Mesodermal cell (in vitro differentiated cells): ENCODE results near the gene C1orf56.
A peak's percentile ranks its signal among the peaks of the same experiment; 100 is the strongest.

Experiments used
- H3K27ac ChIP-seq: 2 replicates; pipeline ENCODE4 v1.7.0; 2013; ENCODE audit warnings: mild to moderate bottlenecking, low read depth, low read length, moderate library complexity; ENCODE audit not compliant: severe bottlenecking
- H3K36me3 ChIP-seq: 2 replicates; pipeline ENCODE4 v1.7.1; 2013; ENCODE audit warnings: mild to moderate bottlenecking, low read length, moderate library complexity; ENCODE audit not compliant: control insufficient read depth, insufficient read depth
- H3K4me1 ChIP-seq: one replicate; pipeline ENCODE4 v1.7.1; 2013; ENCODE audit warnings: mild to moderate bottlenecking, low read length; ENCODE audit not compliant: insufficient read depth, control insufficient read depth, poor library complexity, severe bottlenecking
- H3K4me3 ChIP-seq: 2 replicates; pipeline ENCODE4 v1.7.0; 2013; ENCODE audit warnings: low read length, control low read depth, mild to moderate bottlenecking; ENCODE audit not compliant: insufficient read depth, poor library complexity, severe bottlenecking; ENCODE audit errors: extremely low read depth
- H3K9me3 ChIP-seq: 2 replicates; pipeline ENCODE4 v1.7.1; 2013; ENCODE audit warnings: mild to moderate bottlenecking, low read length, moderate library complexity; ENCODE audit not compliant: control insufficient read depth
- WGBS, 2 experiments: methylation state at CpG; one replicate each; pipeline ENCODE4 v1.1.5; 2013; ENCODE audit warnings: missing lambda C conversion rate in 2 of 2; ENCODE audit not compliant: insufficient coverage in 2 of 2; 5-methylcytosine and 5-hydroxymethylcytosine counted together

C1orf56 gene

DNA sequence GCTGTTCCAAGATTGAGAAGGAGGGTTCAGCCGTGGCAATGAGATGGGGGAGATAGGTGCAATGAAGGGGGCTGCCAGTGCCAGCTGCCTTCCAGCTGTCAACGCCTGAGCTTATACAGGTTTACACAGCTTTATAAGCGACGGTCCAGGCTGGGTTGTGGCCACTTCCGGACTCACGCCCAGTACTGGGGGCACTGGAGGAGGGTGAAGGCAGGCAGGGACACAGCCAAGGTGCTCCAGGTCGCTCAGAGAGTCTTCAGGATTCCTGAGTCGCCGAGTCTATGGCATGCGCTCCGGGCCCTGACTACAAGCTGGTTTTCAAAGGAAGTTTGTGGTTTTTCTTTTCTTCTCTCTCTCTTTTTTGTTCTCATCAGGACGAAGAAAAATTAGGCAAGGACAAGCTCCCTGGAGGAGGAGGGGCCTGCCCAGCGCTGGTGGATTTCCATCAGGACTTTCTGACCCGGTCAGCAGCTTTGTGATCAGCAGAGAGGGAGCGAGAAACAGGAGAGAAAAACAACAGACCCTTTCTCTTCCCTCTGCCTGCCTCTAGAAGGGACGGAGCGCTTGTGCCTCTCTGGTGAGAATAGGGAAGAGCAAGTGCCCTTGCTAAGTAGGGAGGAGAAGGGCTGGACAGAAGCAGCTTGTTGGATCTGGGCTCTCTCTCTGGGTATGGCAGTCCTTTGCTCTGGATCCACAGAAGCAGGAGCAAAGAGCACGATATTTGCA is 41.1 kb upstream of the C1orf56 start, which contains the start of gene MINDY1:
TSS of gene MINDY1 (minus strand) at position 576 of the 726 bp plus-strand sequence. CDS start 4,285 bp downstream, outside the sequence.
- H3K4me3 ChIP-seq: peak within 1 kb of the TSS; percentile 35
- peak within 1 kb of the TSS; percentile 99 for H3K27ac ChIP-seq
- no peaks in the 10 kb centered on the region for H3K36me3 ChIP-seq
- peaks cover 15% of the 10 kb centered on the region for H3K4me1 ChIP-seq
- 15 to 23% methylated on average over 9 to 10 of the region's 18 CpGs for WGBS, 2 experiments
- H3K9me3 ChIP-seq: no peaks in the 10 kb centered on the region

DNA sequence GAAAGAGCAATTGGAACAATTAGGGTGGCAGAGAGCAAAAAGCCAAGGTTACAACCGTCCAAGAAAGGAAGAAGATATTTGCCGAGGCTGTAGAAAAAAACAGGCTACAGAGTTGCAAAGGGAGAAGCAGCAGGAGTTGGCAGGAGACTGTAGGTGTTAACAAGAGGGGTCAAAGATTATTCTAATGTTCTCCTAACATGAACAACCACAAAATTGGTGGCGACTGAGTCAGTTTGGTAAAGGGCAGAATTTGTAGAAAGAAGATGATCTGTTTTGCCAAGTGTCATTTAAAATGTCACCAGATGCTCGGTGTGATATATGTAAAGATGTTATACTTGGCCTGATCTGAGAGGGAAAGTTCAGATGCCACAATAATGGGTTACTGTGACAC is 39.7 kb upstream of the C1orf56 start:
- WGBS, 2 experiments: 43% methylated on average over 3 to 4 of the region's 4 CpGs
- Histone ChIP-seq H3K27ac (peak overlapping the region; percentile 99), H3K4me3 (no peak overlapping the region), H3K9me3 (no peaks in the 10 kb centered on the region), H3K4me1 (peaks cover 15% of the 10 kb centered on the region), H3K36me3 (no peaks in the 10 kb centered on the region)

DNA sequence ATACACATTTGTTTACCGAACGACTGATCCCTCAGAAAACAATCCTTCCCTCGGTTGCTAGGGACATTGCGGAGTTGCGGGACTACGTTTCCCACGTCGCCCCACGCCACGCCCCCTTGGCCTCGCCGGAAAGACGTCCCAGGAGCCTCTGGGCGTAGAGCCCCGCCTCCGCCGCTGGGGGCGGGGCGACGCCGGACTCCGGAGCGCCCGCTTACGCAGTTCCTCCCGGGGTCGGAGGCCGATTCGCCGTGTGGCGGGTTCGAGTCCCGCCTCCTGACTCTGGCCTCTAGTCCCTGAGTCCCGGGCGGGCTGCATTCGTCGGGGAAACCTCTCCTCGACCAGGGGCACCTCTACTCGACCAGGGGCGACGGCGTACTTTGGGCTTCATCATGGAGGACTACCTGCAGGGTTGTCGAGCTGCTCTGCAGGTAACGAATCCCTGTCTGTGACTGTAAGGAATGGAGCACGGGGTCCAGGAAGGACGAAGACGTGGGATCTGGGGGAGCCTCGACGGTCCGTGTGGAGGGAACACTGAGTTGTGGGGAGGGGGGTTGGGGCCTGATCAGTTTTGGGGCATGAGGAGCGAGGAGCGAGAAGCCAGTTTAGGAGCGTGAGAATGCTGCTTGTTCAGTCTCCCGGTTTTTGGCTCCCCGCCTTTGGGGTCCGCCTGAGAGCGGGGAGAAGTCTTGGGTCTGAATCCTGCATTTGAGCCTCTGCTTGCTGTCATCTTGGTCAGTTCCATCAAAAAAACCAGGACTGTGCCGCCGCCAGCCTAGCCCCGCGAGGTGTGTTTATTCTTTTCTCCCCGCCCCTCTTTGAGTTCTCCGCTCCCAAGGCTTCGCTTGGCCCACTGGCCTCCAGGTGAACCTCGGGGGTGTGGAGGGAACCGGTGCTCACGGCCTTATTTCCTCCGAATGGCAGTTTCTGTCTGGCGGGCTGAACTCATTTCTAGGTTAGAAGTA is 39.0 kb upstream of the C1orf56 start, which contains the start of gene PRUNE1:
TSS of gene PRUNE1 (plus strand) at position 206 of the 962 bp plus-strand sequence. CDS start at position 390, 184 bp downstream.
- Histone ChIP-seq H3K27ac (peak within 1 kb of the TSS; percentile 99), H3K4me1 (peaks cover 15% of the 10 kb centered on the region), H3K4me3 (peak within 1 kb of the TSS; percentile 70), H3K36me3 (no peaks in the 10 kb centered on the region), H3K9me3 (no peaks in the 10 kb centered on the region)
- WGBS, 2 experiments: 2 to 4% methylated on average over 55 to 60 of the region's 69 CpGs

DNA sequence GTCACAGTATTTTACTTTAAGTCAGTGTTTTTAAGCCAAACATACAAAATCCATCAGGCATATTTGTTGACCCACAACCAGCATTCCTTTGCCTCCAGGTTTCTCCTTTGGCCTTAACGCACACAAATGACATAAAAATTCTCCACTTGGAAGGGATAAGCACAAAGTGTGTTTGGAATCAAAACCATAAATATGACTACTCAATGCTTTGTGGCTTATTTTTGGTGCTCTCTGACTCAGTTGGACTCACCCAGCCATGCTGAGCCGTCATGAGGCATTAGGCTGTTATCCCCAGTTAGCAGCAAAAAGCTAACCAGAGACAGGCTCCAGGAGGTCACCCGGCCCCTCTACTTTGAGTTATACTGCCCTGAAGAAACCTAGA is 38.4 kb upstream of the C1orf56 start:
- Histone ChIP-seq H3K9me3 (no peaks in the 10 kb centered on the region), H3K36me3 (no peaks in the 10 kb centered on the region), H3K4me1 (peaks cover 15% of the 10 kb centered on the region), H3K27ac (peak overlapping the region; percentile 55), H3K4me3 (peak overlapping the region; percentile 70)
- 81 to 83% methylated on average over 2 of the region's 3 CpGs for WGBS, 2 experiments

DNA sequence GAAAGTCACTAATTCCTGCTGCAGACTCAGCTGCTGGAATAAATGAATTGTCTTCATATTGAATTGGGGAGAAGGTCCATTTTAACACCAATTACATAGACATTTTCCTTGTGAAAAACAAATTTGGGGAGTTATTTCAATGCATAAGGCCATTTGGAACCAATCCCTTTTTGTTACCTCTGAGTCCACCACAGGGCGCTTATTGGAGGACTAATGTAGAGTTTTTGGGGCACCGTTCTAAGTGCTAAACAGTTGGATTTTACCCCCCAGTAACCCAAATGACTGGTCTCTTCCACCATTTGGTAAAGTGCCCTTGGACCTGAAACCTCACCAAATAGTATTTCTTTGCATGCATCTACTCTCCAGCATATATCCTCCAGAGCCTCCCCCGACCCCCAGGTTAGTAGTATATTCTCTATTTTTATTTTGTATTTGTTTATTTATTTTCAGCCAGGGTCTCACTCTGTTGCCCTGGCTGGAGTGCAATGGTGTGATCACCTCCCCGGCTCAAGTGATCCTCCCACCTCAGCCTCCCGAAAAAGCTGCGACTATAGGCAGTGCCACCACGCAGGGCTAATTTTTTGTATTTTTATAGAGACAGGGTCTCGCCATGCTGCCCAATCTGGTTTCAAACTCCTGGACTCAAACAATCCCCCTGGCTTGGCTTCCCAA is 37.7 kb upstream of the C1orf56 start:
- WGBS, 2 experiments: 100% methylated on average over 4 to 6 of the region's 8 CpGs
- no peaks in the 10 kb centered on the region for H3K9me3 ChIP-seq
- H3K4me3 ChIP-seq: no peak overlapping the region
- peaks cover 15% of the 10 kb centered on the region for H3K4me1 ChIP-seq
- H3K27ac ChIP-seq: no peak overlapping the region
- H3K36me3 ChIP-seq: no peaks in the 10 kb centered on the region

DNA sequence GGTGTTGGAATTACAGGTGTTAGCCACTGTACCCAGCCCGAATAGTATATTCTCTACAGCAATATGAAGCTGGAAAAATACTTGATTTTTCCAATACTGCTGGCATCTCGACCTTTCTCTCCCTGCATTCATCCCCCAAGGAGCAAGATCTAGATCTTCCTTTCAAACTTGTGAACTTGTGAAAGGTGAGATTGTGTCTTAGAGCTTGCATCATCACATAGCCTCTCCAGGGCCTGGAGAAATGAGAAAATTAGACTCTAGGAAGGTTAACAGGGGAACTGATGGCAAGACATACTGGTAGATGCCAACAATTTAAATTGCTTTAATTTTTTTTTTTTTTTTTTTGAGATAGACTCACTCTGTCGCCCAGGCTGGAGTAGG is 37.2 kb upstream of the C1orf56 start:
- Histone ChIP-seq H3K36me3 (no peaks in the 10 kb centered on the region), H3K9me3 (no peaks in the 10 kb centered on the region), H3K4me1 (peaks cover 14% of the 10 kb centered on the region), H3K27ac (no peak overlapping the region), H3K4me3 (no peak overlapping the region)
- WGBS, 2 experiments: 92% methylated on average over 2 of the region's 3 CpGs; no CpG with 5 or more reads in 1 of the 2 experiments

DNA sequence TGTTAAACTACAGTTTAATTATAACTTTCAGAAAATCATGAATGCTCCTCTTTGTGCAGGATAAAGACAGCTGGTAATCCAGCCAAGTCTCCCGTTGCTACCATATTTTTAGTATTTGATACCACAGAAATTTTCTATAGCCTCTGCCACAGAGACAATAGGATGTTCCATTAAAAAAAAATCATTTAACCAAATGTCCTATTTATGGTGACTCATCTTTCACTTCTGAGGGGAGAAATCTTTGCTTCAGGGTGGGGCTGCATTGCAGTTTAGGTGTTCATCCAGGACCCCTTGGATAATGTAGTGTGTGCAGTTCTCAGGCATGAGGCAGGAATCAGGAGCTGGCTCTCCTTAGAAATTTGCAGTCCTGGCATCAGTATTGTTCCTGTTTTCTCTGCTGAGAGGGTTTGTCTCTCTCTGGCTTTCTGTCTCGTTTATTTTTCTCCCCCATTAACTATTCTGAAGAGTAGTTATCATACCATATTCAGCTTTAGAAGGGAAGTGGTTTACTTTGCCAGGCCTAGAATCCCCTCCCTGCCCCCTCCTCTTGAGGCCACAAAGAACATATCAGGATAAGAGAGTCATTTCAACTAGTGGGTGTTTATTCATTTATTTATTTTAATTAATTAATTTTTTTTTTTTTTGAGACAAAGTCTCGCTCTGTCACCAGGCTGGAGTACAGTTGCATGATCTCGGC is 36.2 kb upstream of the C1orf56 start:
- Histone ChIP-seq H3K9me3 (no peaks in the 10 kb centered on the region), H3K36me3 (peaks cover 2% of the 10 kb centered on the region), H3K4me3 (no peak overlapping the region), H3K4me1 (peaks cover 7% of the 10 kb centered on the region), H3K27ac (no peak overlapping the region)
- 94 to 100% methylated on average over 1 to 3 of the region's 4 CpGs for WGBS, 2 experiments

DNA sequence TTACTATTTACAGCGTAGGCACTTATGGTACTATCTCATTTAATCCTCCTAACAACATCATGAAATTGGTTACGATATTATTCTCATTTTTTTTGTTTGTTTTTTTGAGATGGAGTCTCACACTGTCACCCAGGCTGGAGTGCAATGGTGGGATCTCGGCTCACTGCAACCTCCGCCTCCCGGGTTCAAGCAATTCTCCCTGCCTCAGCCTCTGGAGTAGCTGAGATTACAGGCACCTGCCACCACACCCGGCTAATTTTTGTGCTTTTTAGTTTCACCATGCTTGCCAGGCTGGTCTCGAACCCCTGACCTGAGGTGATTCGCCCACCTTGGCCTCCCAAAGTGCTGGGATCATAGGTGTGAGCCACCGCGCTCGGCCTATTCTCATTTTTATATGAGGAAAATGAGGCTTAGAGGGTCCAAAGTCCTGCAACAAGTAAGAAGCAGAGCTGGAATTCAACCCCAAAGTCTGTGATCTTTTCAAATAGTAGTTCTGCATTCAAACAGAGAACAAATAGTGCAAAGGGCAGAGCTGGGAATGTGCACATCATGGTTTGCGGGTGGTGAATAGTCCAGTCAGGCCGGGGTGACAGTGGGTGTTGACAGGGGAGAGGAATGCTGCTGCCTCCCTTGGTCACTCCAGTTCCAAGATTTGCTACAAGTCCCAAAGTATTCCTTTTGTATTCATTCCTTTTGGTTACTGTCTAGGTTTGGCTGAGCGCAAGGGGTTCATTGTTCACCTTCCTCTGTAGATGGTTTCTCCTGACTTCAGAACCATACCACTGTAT is 34.7 kb upstream of the C1orf56 start:
- Histone ChIP-seq H3K9me3 (no peaks in the 10 kb centered on the region), H3K27ac (no peak overlapping the region), H3K4me3 (no peak overlapping the region), H3K4me1 (peaks cover 2% of the 10 kb centered on the region), H3K36me3 (peaks cover 2% of the 10 kb centered on the region)
- WGBS, 2 experiments: 92 to 93% methylated on average over 11 of the region's 14 CpGs

DNA sequence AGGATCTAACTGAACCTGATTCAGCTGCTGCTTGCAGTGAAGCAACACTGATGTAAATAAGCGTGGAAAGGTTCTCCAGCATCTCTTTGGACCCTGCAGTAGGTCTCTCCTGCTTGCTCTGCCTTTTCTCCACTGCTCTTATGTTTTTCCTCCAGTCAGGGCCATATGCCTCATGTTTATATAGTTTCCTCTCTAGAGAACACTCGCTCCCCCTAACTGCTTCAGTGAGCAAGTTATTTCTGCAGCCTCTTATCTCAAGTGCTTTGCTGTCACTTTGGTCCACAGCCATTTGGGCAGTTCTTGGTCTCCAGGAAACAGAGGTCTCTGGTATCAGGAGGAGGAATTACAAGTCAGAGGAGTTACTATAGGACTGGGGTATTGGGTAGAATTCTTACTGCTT is 34.0 kb upstream of the C1orf56 start:
- WGBS, 2 experiments: 79 to 84% methylated on average over 2 of the region's 2 CpGs
- Histone ChIP-seq H3K9me3 (no peaks in the 10 kb centered on the region), H3K27ac (no peak overlapping the region)

More for the DNA sequence above, 34.0 kb upstream of the C1orf56 start:
- Histone ChIP-seq H3K36me3 (peaks cover 6% of the 10 kb centered on the region), H3K4me3 (no peak overlapping the region), H3K4me1 (no peaks in the 10 kb centered on the region)
